CD4-positive, alpha-beta T cell (primary cell): ENCODE data around the gene GLRB. TPM values are rescaled to one million over a fixed set of nuclear protein-coding genes. Genes with fewer than 3 reads are reported as not detected.

Experiments
- ATAC-seq: fragments of 200-7000 bp; cut with Tn5 transposase; one replicate; pipeline ENCODE4 v1.10.0; 2022; ENCODE audit warnings: mild to moderate bottlenecking; ENCODE audit not compliant: poor library complexity
- CTCF ChIA-PET: fragments of 350-600 bp; sonication (Branson Sonifier 250); formaldehyde crosslinking; loops from one replicate; lab custom pipeline; 2021; ENCODE audit warnings: antibody characterized with exemption, inconsistent platforms; lab: Charles Lee
- POLR2A ChIA-PET: fragments of 350-600 bp; sonication (Branson Sonifier 250); formaldehyde crosslinking; loops from one replicate; lab custom pipeline; 2021; ENCODE audit warnings: antibody characterized with exemption, inconsistent platforms; lab: Charles Lee
- DNase-seq, 14 experiments: peaks; one replicate each; pipeline ENCODE4 v3.0.0-alpha.2; 2013 to 2020; ENCODE audit warnings: mixed read lengths in 2 of 14
- H3K27ac ChIP-seq, 2 donors: one replicate each; pipeline versions ENCODE4 v1.5.1 to v1.7.0; 2013; ENCODE audit warnings: low read length in 2 of 2, low read depth in 1 of 2, mild to moderate bottlenecking in 1 of 2
- H3K27me3 ChIP-seq, 2 experiments: 1 replicate in 1 of 2; 2 replicates in 1 of 2; pipeline versions ENCODE4 v1.6.1 to v1.7.0; 2013; ENCODE audit warnings: low read length in 2 of 2, control low read depth in 1 of 2, mild to moderate bottlenecking in 1 of 2, moderate library complexity in 1 of 2; ENCODE audit not compliant: insufficient read depth in 2 of 2, control insufficient read depth in 1 of 2
- H3K36me3 ChIP-seq: one replicate; pipeline ENCODE4 v1.6.1; 2013; ENCODE audit warnings: low read length, control low read depth; ENCODE audit not compliant: insufficient read depth
- H3K4me1 ChIP-seq: one replicate; pipeline ENCODE4 v1.6.1; 2013; ENCODE audit warnings: low read length, control low read depth; ENCODE audit not compliant: insufficient read depth
- H3K4me3 ChIP-seq: one replicate; pipeline ENCODE4 v1.5.1; 2013; ENCODE audit warnings: mild to moderate bottlenecking, low read length, moderate library complexity
- H3K9me3 ChIP-seq, 2 experiments: 1 replicate in 1 of 2; 2 replicates in 1 of 2; pipeline versions ENCODE4 v1.6.1 to v1.7.0; 2013; ENCODE audit warnings: low read length in 2 of 2, mild to moderate bottlenecking in 2 of 2, control low read depth in 1 of 2, moderate library complexity in 1 of 2; ENCODE audit not compliant: control insufficient read depth in 1 of 2, insufficient read depth in 1 of 2
- H3K27ac Mint-ChIP-seq: one replicate; pipeline ENCODE4 v1.8.0; 2020; ENCODE audit warnings: mixed read lengths
- H3K27me3 Mint-ChIP-seq: one replicate; pipeline ENCODE4 v1.8.0; 2021; ENCODE audit warnings: mixed read lengths
- H3K36me3 Mint-ChIP-seq: one replicate; pipeline ENCODE4 v1.8.0; 2021; ENCODE audit warnings: low read depth, mixed read lengths
- H3K4me1 Mint-ChIP-seq: one replicate; pipeline ENCODE4 v1.8.0; 2021; ENCODE audit warnings: low read depth, mixed read lengths
- H3K4me3 Mint-ChIP-seq: one replicate; pipeline ENCODE4 v1.8.0; 2020; ENCODE audit warnings: mild to moderate bottlenecking, mixed read lengths
- H3K9me3 Mint-ChIP-seq: one replicate; pipeline ENCODE4 v1.8.0; 2020; ENCODE audit warnings: mixed read lengths
- intact Hi-C, 2 experiments: fragments of 100-400 bp; cut with DNase I in 1 of 2; cut with micrococcal nuclease in 1 of 2; formaldehyde crosslinking; loops; one replicate each; pipeline versions ENCODE4 v1.15.1 to v1.9.0; 2023 to 2025; cut with DNase I, micrococcal nuclease
- total RNA-seq, 174 experiments: library from RNA in 2 of 174; stranded (reverse) in 2 of 174; gene quantifications; one replicate each; pipeline ENCODE4 v1.2.3 and lab custom pipeline; 2021 to 2026
- TF ChIP-seq, protein P1 (sequence below): fragments of 200-600 bp; IDR thresholded peaks from one replicate; pipeline ENCODE4 v1.8.0; 2022; ENCODE audit warnings: antibody characterized with exemption, mild to moderate bottlenecking

Gene GLRB
- total RNA-seq, 2 experiments from 2014 or later, result not detected

DNA sequence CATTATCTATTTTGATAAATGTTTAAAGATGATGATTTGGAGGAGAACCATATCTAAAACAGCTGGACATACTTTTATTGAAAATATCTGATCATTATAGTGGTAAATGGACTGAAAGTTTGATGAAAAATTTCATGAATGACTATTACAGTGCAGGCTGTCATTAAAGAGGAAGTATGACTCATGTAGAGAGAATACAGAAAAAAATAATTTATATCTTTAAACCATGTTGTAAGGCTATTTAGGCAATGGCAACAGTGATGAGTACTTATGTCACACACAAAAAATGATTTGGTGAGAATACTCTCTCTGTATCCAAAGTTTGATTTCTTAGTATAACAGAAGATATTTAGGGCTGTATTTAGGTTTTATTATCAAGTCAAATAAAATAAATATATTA lies 3.9 kb upstream of the GLRB start:
- Histone ChIP-seq H3K36me3 (no peaks in the 10 kb centered on the region), H3K4me1 (no peaks in the 10 kb centered on the region), H3K27ac (no peak overlapping the region), H3K9me3 (peaks cover 0 to 8% of the 10 kb centered on the region in 2 experiments), H3K4me3 (no peak overlapping the region), H3K27me3 (peaks cover 0 to 3% of the 10 kb centered on the region in 2 experiments)
- Mint-ChIP-seq H3K36me3 (no peaks in the 10 kb centered on the region), H3K27me3 (peaks cover 21% of the 10 kb centered on the region), H3K4me3 (no peak overlapping the region), H3K9me3 (no peaks in the 10 kb centered on the region), H3K27ac (no peak overlapping the region), H3K4me1 (no peaks in the 10 kb centered on the region)
- DNase-seq (no peak), ATAC-seq (no peak)
- TF ChIP-seq, protein P1, sequence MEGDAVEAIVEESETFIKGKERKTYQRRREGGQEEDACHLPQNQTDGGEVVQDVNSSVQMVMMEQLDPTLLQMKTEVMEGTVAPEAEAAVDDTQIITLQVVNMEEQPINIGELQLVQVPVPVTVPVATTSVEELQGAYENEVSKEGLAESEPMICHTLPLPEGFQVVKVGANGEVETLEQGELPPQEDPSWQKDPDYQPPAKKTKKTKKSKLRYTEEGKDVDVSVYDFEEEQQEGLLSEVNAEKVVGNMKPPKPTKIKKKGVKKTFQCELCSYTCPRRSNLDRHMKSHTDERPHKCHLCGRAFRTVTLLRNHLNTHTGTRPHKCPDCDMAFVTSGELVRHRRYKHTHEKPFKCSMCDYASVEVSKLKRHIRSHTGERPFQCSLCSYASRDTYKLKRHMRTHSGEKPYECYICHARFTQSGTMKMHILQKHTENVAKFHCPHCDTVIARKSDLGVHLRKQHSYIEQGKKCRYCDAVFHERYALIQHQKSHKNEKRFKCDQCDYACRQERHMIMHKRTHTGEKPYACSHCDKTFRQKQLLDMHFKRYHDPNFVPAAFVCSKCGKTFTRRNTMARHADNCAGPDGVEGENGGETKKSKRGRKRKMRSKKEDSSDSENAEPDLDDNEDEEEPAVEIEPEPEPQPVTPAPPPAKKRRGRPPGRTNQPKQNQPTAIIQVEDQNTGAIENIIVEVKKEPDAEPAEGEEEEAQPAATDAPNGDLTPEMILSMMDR, result no peak
- intact Hi-C loops, result no loop called here
- ChIA-PET CTCF (no interaction called here), POLR2A (no interaction called here)

DNA sequence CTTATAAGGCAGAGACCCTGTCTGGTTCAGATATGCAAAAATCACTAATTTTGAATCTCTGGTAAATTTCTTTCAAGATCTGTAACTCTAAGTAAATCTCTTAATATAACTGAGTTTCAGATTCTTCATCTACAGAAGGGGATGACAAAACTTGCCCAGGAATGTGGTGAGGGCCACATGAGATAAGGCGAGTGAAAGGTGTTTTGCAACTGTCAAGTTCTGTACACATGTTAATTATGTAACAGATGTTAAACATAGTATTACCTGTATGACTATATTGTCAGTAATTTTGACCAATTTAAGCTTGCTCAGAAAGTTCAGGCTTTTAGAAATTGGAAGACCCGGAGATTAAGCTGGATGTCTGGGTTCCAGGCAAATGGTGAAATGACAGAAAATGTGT lies 549 bp upstream of the GLRB start:
- Histone ChIP-seq H3K27ac (no peak overlapping the region), H3K36me3 (no peaks in the 10 kb centered on the region), H3K9me3 (peaks cover 0 to 8% of the 10 kb centered on the region in 2 experiments), H3K27me3 (peaks cover 0 to 3% of the 10 kb centered on the region in 2 experiments), H3K4me3 (no peak overlapping the region), H3K4me1 (no peaks in the 10 kb centered on the region)
- Mint-ChIP-seq H3K27ac (no peak overlapping the region), H3K4me3 (no peak overlapping the region), H3K9me3 (no peaks in the 10 kb centered on the region), H3K27me3 (peaks cover 26% of the 10 kb centered on the region), H3K4me1 (no peaks in the 10 kb centered on the region), H3K36me3 (no peaks in the 10 kb centered on the region)
- CTCF ChIA-PET, result no interaction called here
- no peak for ATAC-seq
- no peak for DNase-seq
- TF ChIP-seq, protein P1, result no peak
- POLR2A ChIA-PET, result no interaction called here
- intact Hi-C loops, result no loop called here

DNA sequence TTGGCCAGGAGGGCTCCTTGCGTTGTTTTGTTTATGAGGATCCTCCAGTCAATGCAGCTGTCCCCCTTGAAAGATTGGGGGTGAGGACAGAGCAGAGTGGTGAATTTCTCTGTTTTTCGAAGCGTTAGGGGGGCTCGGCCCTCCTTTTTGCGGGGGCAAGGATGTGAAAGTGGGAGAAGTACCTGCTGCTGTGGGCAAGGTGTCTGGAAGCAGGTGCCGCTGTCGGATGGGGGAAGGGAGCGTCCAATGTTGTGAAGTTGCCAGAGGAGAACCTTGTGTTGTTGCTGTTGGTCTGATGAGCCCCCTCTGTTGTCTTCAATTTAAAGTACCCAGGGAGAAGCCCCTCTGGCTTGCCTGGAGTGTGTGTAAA lies 613 bp downstream of the GLRB start:
- H3K36me3 Mint-ChIP-seq, result no peaks in the 10 kb centered on the region
- Histone ChIP-seq H3K27me3 (peaks cover 0 to 3% of the 10 kb centered on the region in 2 experiments), H3K36me3 (no peaks in the 10 kb centered on the region), H3K4me1 (no peaks in the 10 kb centered on the region), H3K9me3 (peaks cover 0 to 8% of the 10 kb centered on the region in 2 experiments), H3K4me3 (no peak overlapping the region), H3K27ac (no peak overlapping the region)
- TF ChIP-seq, protein P1, result no peak
- ATAC-seq (no peak), DNase-seq (no peak)
- H3K4me1 Mint-ChIP-seq, result no peaks in the 10 kb centered on the region
- CTCF ChIA-PET, result interaction anchor here (0.7 kb wide), 1 partner anchor 13 kb away, joined by 3 read pairs; no protein-coding TSS in a partner anchor
- POLR2A ChIA-PET, result no interaction called here
- no peak overlapping the region for H3K4me3 Mint-ChIP-seq
- H3K27me3 Mint-ChIP-seq, result peaks cover 26% of the 10 kb centered on the region
- no peaks in the 10 kb centered on the region for H3K9me3 Mint-ChIP-seq
- intact Hi-C loops, result no loop called here
- H3K27ac Mint-ChIP-seq, result no peak overlapping the region
